Kasumi-1 (cell line): ENCODE measurements around the gene KRTAP9-3.
"Not testable (repeated sequence)": the region's sequence is repeated elsewhere in the genome, so short reads cannot be mapped to it uniquely, and the experiment has no call there.

Experiments
- DNase-seq, 2 experiments: peaks; one replicate each; lab custom pipeline; 2025; lab: John Stamatoyannopoulos, UW

The KRTAP9-3 gene

DNA sequence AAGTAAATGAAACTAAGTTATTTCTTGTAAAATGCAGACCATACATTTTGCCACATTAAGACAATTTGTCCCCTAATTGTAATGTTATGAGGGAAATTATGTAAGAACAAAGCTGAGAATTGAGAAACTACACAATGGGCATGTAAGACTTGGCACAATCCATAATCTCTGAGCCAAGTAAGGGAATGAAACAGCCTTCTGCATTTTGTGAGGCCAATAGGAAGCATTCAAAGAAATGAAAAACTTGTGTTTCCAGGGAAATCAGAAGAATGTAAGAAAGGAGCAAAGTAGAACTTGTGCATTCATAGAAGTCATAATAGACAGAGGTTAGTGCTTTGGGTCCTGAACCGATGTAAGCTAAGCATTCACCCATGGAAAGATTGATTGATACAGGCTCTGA is 19.0 kb downstream of the KRTAP9-3 start:
- DNase-seq: no peak

DNA sequence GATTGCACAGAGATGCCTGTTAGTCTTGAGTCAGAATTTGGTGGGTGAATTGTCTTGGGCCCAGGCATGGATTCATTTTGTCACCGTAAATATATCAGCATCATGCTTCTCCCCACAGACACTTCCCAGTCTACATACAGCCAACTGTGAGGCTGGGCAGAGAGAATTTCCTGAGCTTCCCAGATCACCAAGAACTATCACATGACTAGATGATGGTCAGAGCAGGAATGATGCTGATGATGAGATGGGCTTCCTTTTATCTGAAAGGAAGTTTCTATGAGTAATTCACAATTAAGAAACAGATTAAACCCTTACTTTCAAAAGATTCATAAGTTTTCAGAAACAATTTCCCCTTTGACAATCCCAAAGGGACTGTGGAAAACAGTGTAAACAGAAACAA is 22.6 kb downstream of the KRTAP9-3 start:
- no peak for DNase-seq

DNA sequence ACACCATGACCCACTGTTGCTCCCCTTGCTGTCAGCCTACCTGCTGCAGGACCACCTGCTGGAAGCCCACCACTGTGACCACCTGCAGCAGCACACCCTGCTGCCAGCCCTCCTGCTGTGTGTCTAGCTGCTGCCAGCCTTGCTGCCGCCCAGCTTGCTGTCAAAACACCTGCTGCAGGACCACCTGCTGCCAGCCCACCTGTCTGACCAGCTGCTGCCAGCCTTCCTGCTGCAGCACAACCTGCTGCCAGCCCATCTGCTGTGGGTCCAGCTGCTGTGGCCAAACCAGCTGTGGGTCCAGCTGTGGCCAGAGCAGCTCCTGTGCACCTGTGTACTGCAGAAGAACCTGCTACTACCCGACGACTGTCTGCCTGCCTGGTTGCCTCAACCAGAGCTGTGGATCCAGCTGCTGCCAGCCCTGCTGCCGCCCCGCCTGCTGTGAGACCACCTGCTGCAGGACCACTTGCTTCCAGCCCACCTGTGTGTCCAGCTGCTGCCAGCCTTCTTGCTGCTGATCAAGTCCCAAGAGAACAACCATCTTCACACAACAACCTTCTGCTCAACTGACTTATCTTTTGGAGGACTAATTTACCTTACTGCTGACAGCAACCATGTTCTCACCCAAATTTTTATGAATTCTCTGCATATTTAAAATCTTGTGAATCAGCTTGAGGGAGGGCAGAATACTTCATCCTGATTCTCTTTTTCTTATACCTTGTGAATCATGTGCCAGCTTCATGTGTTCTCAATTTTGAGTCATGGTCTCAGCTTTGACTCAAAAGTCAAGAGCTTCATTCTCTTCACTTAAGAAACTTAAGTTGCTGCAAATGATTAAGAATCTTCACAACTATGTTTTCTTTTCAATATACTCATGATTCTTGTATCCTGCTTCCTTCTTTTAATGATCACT is 23.4 kb downstream of the KRTAP9-3 start, which contains the start of gene KRTAP9-9:
Gene KRTAP9-9, plus strand, starts transcription at position 4 of the 910 bp plus-strand sequence.
- DNase-seq: not testable (repeated sequence)

DNA sequence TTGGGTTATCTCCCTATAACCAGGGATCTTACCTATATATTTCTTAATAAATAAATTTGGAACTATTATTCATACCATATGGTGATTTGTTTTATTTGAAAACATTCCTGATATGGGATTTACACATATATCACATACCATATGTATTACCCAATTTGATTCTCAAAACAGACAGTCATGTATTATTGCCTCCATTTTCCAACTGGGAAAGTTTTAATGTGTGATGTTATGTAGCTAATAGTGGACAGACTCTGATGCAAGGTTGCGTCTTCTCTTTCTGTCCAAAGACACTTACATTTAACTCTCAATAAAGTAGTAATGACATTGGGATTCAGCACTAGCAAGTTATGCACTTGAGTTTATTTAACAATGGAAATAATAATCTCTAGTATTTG is 24.0 kb downstream of the KRTAP9-3 start:
- DNase-seq: no peak

DNA sequence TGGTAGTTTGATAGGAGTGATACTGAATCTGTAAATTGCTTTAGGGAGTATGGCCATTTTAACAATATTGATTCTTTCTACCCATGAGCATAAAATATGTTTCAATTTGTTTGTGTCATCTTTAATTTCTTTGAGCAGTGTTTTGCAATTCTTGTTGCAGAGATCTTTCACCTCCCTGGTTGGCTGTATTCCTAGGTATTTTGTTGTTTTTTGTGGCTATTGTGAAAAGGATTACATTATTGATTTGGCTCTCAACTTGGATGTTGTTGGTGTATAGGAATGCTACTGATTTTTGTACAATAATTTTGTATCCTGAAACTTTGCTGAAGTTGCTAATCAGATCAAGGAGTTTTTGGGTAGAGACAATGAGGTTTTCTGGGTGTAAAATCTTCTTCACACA is 26.2 kb downstream of the KRTAP9-3 start:
- no peak for DNase-seq

DNA sequence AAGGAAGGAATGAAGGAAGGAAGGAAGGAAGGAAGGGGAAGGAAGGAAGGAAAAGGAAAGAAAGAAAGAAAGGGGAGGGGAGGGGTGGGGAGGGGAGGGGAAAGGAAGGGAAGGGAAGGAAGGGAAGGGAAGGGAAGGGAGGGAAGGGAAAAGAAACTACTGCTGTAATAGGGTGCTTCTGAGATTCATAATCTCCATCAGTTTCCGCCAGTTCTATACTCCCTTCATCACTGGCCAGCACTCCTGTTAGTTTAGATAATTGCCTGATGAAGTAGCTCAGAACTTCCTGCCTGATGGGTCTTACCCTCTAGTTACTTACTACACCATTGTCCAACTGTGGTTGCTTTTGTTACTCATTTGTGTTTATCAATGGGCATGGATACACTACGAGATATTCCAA is 31.0 kb downstream of the KRTAP9-3 start:
- no peak for DNase-seq

DNA sequence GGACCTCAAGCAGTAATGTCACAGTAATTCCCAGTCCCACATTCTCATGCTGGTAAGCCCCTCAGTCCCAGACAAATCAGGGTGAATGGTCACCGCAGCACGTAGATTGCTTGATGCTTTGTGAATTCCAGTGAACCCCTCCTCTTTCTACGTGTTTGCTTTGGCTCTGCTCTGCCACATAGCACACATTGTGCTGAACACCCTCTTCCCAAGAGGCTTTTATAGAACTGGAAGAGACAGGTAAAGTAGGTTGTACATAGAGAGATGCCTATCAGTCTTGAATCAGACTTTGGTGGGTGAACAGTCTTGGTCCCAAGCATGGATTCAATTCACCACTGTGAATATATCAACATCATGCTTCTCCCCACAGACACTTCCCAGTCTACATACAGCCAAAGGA is 32.4 kb downstream of the KRTAP9-3 start:
- no peak for DNase-seq

DNA sequence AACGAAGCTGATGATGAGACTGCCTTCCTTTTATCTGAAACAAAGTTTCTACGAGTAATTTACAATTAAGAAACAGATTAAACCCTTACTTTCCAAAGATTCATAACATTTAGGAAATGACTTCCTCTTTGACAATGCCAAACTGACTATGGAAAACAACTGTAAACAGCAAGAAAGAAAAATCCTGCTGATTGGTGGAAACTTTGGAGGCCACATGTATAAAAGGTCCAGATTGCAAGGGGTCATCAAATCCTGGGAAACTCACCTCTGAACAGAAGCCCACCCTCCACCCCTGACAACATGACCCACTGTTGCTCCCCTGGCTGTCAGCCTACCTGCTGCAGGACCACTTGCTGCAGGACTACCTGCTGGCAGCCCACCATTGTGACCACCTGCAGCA is 32.8 kb downstream of the KRTAP9-3 start, which contains the start of gene KRTAP9-6:
Gene KRTAP9-6, plus strand, starts transcription at position 301 of the 400 bp plus-strand sequence. Its CDS starts 0 bp downstream, at position 301.
- no peak for DNase-seq

DNA sequence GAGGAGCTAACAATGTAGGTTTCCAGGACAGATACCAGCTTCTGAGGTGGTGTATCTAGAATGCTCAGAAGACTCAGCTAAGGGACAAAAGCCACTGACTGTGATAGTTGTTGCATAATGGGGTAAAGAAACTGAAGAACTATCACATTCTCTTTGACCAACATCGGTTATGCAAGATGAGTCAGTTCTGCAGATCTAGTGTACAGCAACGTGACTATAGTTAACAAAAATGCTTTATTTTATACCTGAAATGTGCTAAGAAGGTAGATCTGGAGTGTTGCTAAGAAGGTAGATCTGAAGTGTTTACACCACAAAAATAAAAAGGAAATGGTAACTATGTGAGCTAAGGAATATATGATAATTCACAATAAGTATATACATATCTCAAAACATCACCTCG is 35.5 kb downstream of the KRTAP9-3 start:
- DNase-seq: no peak

DNA sequence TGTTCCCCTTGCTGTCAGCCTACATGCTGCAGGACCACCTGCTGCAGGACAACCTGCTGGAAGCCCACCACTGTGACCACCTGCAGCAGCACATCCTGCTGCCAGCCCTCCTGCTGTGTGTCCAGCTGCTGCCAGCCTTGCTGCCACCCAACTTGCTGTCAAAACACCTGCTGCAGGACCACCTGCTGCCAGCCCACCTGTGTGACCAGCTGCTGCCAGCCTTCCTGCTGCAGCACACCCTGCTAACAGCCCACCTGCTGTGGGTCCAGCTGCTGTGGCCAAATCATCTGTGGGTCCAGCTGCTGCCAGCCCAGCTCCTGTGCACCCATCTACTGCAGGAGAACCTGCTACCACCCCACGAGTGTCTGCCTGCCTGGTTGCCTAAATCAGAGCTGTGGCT is 39.1 kb downstream of the KRTAP9-3 start:
- not testable (repeated sequence) for DNase-seq

DNA sequence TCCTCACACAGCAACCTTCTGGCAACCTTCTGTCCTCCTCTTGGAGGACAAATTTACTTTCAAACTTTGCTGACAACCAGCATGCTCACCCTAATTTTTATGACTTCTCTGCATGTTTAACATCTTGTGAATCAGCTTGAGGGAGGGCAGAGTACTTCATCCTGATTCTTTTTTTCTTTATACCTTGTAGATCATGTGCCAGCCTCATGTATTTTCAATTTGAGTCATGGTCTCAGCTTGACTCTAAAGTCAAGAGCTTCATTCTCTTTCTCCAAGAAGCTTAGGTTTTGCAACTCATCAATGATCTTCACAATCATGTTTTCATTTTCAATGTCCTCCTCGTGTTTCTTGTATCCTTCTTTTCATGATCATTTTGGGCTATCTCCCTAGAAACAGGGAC is 39.6 kb downstream of the KRTAP9-3 start:
- DNase-seq: no peak

DNA sequence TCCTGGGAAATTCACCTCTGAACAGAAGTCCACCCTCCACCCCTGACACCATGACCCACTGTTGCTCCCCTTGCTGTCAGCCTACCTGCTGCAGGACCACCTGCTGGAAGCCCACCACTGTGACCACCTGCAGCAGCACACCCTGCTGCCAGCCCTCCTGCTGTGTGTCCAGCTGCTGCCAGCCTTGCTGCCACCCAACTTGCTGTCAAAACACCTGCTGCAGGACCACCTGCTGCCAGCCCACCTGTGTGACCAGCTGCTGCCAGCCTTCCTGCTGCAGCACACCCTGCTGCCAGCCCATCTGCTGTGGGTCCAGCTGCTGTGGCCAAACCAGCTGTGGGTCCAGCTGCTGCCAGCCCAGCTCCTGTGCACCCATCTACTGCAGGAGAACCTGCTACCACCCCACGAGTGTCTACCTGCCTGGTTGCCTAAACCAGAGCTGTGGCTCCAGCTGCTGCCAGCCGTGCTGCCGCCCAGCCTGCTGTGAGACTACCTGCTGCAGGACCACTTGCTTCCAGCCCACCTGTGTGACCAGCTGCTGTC is 43.5 kb downstream of the KRTAP9-3 start, which contains the start of gene KRTAP9-7:
Gene KRTAP9-7, plus strand, starts transcription at position 51 of the 543 bp plus-strand sequence. Its CDS starts 0 bp downstream, at position 51.
- not testable (repeated sequence) for DNase-seq

DNA sequence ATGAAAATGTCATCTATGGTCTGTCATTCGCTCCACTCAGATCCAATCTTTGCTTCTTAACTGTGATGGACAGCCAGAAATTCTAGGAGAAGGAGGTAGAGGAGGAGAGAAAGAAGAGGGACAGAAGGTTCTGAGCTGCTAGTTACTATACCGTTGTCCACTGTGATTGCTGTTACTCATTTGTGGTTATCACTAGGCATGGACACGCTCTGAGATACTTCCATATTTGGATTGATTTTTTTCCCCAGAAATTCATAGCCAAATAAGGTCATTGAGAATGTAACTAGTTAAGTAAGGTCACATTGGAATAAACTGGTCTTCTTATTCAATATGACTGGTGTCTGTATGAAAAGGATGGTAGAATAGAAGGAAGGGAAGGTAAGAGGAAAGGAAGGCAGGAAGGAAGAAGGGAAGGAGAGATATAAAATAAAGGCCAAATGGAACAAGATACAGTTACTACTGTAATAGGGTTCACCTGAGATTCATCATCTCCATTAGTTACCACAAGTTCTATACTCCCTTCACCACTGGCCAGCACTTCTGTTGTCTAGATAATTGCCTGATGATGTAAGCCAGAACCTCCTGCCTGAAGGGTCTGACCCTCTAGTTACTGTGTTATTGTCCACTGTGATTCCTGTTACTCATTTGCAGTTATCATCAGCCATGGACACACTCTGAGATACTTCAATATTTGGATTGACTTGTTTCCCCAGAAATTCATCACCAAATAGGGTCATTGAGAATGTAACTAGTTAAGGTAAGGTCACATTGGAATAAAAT is 46.1 kb downstream of the KRTAP9-3 start:
- no peak for DNase-seq
